HL-60 (cell line): ENCODE results near the gene WDR90.

Experiments
- POLR2AphosphoS5 ChIP-seq: IDR thresholded peaks from 2 replicates; pipeline ENCODE4 v1.6.1; 2012; ENCODE audit warnings: low read depth
- SPI1 ChIP-seq: IDR thresholded peaks from 2 replicates; pipeline ENCODE4 v1.6.1; 2012; ENCODE audit warnings: low read depth, mild to moderate bottlenecking, borderline replicate concordance
- TF ChIP-seq, protein P1 (sequence below): IDR thresholded peaks from one replicate; pipeline ENCODE4 v1.5.1; 2011; ENCODE audit warnings: low read length, control low read depth, inconsistent platforms; ENCODE audit not compliant: insufficient read depth
- TF ChIP-seq, protein P2 (sequence below): IDR thresholded peaks from 2 replicates; pipeline ENCODE4 v1.6.1; 2012; ENCODE audit warnings: low read depth; ENCODE audit not compliant: insufficient replicate concordance

DNA sequence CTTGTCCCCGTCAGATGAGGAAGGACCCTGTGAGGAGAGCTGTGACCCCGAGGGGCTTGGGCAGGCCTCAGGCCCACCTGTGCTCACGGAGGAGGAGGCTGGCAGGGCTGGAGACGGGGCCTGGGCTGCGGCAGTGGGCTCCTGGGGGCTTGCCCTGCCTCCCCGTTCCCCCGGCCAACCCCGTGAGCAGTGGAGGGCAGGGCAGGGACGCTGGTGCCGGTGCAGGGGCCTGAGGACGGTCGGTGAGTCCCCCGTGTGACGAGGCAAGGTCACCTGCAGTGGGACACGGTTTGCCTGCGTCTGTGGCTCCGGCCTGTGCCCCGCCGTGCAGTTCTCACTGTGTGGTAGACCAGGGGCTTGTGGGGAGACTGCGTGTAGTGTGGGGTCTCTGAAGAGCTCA lies 10.5 kb downstream of the WDR90 start:
- TF ChIP-seq, protein P1, sequence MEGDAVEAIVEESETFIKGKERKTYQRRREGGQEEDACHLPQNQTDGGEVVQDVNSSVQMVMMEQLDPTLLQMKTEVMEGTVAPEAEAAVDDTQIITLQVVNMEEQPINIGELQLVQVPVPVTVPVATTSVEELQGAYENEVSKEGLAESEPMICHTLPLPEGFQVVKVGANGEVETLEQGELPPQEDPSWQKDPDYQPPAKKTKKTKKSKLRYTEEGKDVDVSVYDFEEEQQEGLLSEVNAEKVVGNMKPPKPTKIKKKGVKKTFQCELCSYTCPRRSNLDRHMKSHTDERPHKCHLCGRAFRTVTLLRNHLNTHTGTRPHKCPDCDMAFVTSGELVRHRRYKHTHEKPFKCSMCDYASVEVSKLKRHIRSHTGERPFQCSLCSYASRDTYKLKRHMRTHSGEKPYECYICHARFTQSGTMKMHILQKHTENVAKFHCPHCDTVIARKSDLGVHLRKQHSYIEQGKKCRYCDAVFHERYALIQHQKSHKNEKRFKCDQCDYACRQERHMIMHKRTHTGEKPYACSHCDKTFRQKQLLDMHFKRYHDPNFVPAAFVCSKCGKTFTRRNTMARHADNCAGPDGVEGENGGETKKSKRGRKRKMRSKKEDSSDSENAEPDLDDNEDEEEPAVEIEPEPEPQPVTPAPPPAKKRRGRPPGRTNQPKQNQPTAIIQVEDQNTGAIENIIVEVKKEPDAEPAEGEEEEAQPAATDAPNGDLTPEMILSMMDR = no peak
- TF ChIP-seq POLR2AphosphoS5 = no peak
- TF ChIP-seq, protein P2, sequence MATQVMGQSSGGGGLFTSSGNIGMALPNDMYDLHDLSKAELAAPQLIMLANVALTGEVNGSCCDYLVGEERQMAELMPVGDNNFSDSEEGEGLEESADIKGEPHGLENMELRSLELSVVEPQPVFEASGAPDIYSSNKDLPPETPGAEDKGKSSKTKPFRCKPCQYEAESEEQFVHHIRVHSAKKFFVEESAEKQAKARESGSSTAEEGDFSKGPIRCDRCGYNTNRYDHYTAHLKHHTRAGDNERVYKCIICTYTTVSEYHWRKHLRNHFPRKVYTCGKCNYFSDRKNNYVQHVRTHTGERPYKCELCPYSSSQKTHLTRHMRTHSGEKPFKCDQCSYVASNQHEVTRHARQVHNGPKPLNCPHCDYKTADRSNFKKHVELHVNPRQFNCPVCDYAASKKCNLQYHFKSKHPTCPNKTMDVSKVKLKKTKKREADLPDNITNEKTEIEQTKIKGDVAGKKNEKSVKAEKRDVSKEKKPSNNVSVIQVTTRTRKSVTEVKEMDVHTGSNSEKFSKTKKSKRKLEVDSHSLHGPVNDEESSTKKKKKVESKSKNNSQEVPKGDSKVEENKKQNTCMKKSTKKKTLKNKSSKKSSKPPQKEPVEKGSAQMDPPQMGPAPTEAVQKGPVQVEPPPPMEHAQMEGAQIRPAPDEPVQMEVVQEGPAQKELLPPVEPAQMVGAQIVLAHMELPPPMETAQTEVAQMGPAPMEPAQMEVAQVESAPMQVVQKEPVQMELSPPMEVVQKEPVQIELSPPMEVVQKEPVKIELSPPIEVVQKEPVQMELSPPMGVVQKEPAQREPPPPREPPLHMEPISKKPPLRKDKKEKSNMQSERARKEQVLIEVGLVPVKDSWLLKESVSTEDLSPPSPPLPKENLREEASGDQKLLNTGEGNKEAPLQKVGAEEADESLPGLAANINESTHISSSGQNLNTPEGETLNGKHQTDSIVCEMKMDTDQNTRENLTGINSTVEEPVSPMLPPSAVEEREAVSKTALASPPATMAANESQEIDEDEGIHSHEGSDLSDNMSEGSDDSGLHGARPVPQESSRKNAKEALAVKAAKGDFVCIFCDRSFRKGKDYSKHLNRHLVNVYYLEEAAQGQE = no peak
- TF ChIP-seq SPI1 = no peak
